SU-DHL-6 (cell line): ENCODE measurements around the gene DDX51.

Experiments
- CTCF ChIP-seq: fragments of 200-600 bp; sonication (generic); IDR thresholded peaks from one replicate; pipeline ENCODE4 v1.5.1; 2017; ENCODE audit warnings: antibody characterized with exemption, mild to moderate bottlenecking, low read length, moderate library complexity; ENCODE audit not compliant: insufficient read depth, poor library complexity, severe bottlenecking
- EZH2phosphoT487 ChIP-seq: fragments of 200-600 bp; sonication (generic), shearing (Covaris generic); conservative IDR thresholded peaks from 2 replicates; pipeline ENCODE4 v1.6.1; 2018; ENCODE audit warnings: mild to moderate bottlenecking, antibody characterized with exemption, low read length, moderate library complexity, mixed read lengths

- TF ChIP-seq CTCF: no peak
- TF ChIP-seq EZH2phosphoT487: no peak
Observed at GRCh38 chr12:132131229-132131628, 12.9 kb downstream of the DDX51 start.
